GM12878 (cell line): ENCODE results near the gene SNX10. TPM values are rescaled to one million over a fixed set of nuclear protein-coding genes. Genes with fewer than 3 reads are reported as not detected.

Source experiments
- BCL3 ChIP-seq: IDR thresholded peaks from 2 replicates; pipeline ENCODE4 v1.6.1; 2011; ENCODE audit warnings: borderline replicate concordance, low read depth, mild to moderate bottlenecking, moderate library complexity, low read length; ENCODE audit not compliant: insufficient read depth, poor library complexity, severe bottlenecking
- ETV6 ChIP-seq, 2 experiments: fragments of 450-650 bp in 1 of 2; IDR thresholded peaks in 1 of 2; conservative IDR thresholded peaks in 1 of 2; 2 replicates each; pipeline ENCODE4 v1.6.1; 2014; ENCODE audit warnings: antibody characterized with exemption in 1 of 2, borderline replicate concordance in 1 of 2, low read depth in 1 of 2, mild to moderate bottlenecking in 1 of 2, moderate library complexity in 1 of 2
- JUNB ChIP-seq: IDR thresholded peaks from 2 replicates; pipeline ENCODE4 v1.6.1; 2016; ENCODE audit warnings: antibody characterized with exemption, mild to moderate bottlenecking
- PAX8 ChIP-seq: fragments of 450-650 bp; IDR thresholded peaks from 2 replicates; pipeline ENCODE4 v1.6.1; 2017; ENCODE audit warnings: mild to moderate bottlenecking, moderate library complexity
- RELA ChIP-seq: fragments of 450-650 bp; IDR thresholded peaks from 2 replicates; pipeline ENCODE4 v1.8.0; 2014; ENCODE audit warnings: borderline replicate concordance; ENCODE audit not compliant: partially characterized antibody
- USF1 ChIP-seq: IDR thresholded peaks from 2 replicates; pipeline ENCODE4 v1.6.1; 2011; ENCODE audit warnings: borderline replicate concordance, low read depth, mild to moderate bottlenecking, moderate library complexity, mixed read lengths, low read length; ENCODE audit not compliant: insufficient read depth; ENCODE audit errors: extremely low read length
- YBX1 ChIP-seq: fragments of 450-650 bp; IDR thresholded peaks from 2 replicates; pipeline ENCODE4 v1.6.1; 2016; ENCODE audit warnings: antibody characterized with exemption
- ZSCAN29 ChIP-seq: fragments of 450-650 bp; IDR thresholded peaks from 2 replicates; pipeline ENCODE4 v1.6.1; 2017; ENCODE audit warnings: mild to moderate bottlenecking, moderate library complexity
- polyA plus RNA-seq, 11 experiments: library from polyadenylated mRNA; depleted of rRNA in 4 of 11; unstranded in 6 of 11; stranded (reverse) in 5 of 11; fragments of >200 nt; fragmentation: Nextera tagmentation in 4 of 11; fragmentation: Illumina TruSeq in 1 of 11; extraction: Ambion mirVana in 4 of 11; extraction: Trizol in 1 of 11; gene quantifications; 1 replicate in 1 of 11; 2 replicates in 10 of 11; pipeline versions ENCODE4 v1.2.1 to v1.2.3, GENCODE V29; 2011 to 2016; ENCODE audit warnings: inconsistent platforms in 2 of 11, missing spikeins in 2 of 11, low read depth in 1 of 11
- total RNA-seq, 4 experiments: library from RNA; depleted of rRNA in 3 of 4; stranded (reverse); fragments of >200 nt in 3 of 4; fragmentation: Illumina TruSeq in 1 of 4; extraction: Trizol in 1 of 4; gene quantifications; 2 replicates each; pipeline versions ENCODE4 v1.2.1 to v1.2.3, GENCODE V29; 2013 to 2021

Gene SNX10
- total and polyA plus RNA-seq, 10 of the 15 experiments (the other 5 are each of a cell fraction or from before 2014, with no cell fraction given): 22.0 to 56.2 (median 30.1) TPM

GRCh38 chr7:26328498-26329390 lies 37.1 kb downstream of the SNX10 start (continued):
- TF ChIP-seq USF1: no peak
- TF ChIP-seq JUNB: no peak
- TF ChIP-seq PAX8: no peak
- TF ChIP-seq RELA: no peak
- TF ChIP-seq ZSCAN29: no peak
- TF ChIP-seq ETV6 (conservative IDR thresholded peaks at IDR 0.05 in 1 of 2, IDR thresholded peaks at IDR 0.05 in 1 of 2; ENCODE audit: borderline replicate concordance in 1 of 2, low read depth in 1 of 2): no peak
- no peak for TF ChIP-seq YBX1
- TF ChIP-seq BCL3: no peak
- TF ChIP-seq, all 136 proteins: peak for 0
